Lower leg skin (tissue), 4 donors: ENCODE results near the gene SFMBT2. TPM values are rescaled to one million over a fixed set of nuclear protein-coding genes. Genes with fewer than 3 reads are reported as not detected.

Source experiments
- DNase-seq, 2 donors: peaks; one replicate each; pipeline ENCODE4 v3.0.0-alpha.2; 2019; ENCODE audit warnings: low spot score in 2 of 2
- H3K4me3 ChIP-seq: fragments of 200-600 bp; sonication (generic); 2 replicates; pipeline ENCODE4 v1.5.1; 2017; ENCODE audit warnings: mild to moderate bottlenecking, low read depth; ENCODE audit not compliant: poor library complexity, severe bottlenecking
- POLR2A ChIP-seq, 2 donors: fragments of 450-650 bp; IDR thresholded peaks; one replicate each; pipeline ENCODE4 v1.6.1; 2016 to 2017; ENCODE audit warnings: antibody characterized with exemption in 2 of 2, mild to moderate bottlenecking in 1 of 2, moderate library complexity in 1 of 2
- WGBS, 2 donors: methylation state at CpG; one replicate each; pipeline ENCODE4 v1.1.5; 2018; 5-methylcytosine and 5-hydroxymethylcytosine counted together
- intact Hi-C: fragments of 100-400 bp; cut with DNase I; formaldehyde crosslinking; loops from one replicate; pipeline ENCODE4 v1.15.0; 2023; ENCODE audit warnings: low total_unique reads
- total RNA-seq, 4 donors: library from RNA; depleted of rRNA; stranded (reverse); fragments of >200 nt; gene quantifications; one replicate each; pipeline ENCODE4 v1.1.0, GENCODE V29; 2016
- TF ChIP-seq, protein P1 (sequence below), 3 donors: fragments of 450-650 bp; IDR thresholded peaks; one replicate each; pipeline ENCODE4 v1.5.1; 2016; ENCODE audit warnings: antibody characterized with exemption in 3 of 3, mild to moderate bottlenecking in 3 of 3, moderate library complexity in 2 of 3

SFMBT2 gene
- total RNA-seq: 1 to 10 TPM in 3 of 4 donors, under 1 TPM in 1; 0.42 to 3.3 (median 1.9) TPM

DNA sequence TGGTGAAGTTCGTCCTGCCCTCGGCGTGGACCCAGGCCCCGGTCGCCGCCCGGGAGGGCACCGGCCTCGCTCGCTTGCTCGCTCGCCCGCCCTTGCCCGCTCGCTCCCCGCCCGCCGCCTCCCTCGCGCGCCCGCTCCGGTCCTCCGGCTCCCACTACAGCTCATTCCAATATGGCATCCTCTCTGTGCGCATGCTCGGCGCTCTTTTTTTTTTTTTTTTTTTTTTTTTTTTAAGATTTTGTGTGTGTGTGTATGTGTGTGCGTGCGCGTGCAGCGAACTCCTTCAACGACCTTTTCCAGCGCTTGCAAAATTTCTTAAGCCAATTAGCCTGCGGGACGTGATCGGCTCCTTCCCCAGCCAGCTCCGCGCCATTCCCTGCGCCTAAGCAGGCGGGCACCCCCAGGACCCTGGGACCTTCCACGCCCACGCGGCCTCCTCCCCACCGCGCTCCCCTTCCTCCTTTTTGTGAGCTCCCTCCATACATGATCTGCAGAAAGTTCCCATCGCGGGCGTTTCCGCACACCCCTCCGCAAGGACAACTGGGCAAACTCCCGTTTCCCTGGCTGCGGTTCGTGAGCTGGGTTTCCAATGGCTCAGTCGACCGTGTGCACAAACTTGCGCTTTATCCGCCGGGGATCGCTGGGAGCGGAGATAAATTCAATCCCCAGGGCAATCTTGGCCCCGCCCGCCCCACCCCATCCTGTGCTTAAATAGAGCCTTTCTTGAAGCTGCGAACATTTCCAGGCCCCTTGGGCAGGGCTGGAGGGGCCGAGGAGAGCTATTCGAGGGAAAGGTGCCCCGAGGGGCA is at the start of gene SFMBT2:
Gene SFMBT2 (minus strand): TSS at position 173 of the 809 bp plus-strand sequence. CDS start 29,136 bp downstream, outside the sequence.
- peak within 1 kb of the TSS; percentile 43 for H3K4me3 ChIP-seq
- TF ChIP-seq, protein P1, sequence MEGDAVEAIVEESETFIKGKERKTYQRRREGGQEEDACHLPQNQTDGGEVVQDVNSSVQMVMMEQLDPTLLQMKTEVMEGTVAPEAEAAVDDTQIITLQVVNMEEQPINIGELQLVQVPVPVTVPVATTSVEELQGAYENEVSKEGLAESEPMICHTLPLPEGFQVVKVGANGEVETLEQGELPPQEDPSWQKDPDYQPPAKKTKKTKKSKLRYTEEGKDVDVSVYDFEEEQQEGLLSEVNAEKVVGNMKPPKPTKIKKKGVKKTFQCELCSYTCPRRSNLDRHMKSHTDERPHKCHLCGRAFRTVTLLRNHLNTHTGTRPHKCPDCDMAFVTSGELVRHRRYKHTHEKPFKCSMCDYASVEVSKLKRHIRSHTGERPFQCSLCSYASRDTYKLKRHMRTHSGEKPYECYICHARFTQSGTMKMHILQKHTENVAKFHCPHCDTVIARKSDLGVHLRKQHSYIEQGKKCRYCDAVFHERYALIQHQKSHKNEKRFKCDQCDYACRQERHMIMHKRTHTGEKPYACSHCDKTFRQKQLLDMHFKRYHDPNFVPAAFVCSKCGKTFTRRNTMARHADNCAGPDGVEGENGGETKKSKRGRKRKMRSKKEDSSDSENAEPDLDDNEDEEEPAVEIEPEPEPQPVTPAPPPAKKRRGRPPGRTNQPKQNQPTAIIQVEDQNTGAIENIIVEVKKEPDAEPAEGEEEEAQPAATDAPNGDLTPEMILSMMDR (IDR thresholded peaks at IDR 0.05): no peak
- no peak for TF ChIP-seq POLR2A (IDR thresholded peaks at IDR 0.05)
- intact Hi-C loops: no loop called here
- DNase-seq: peak in 1 of 2 donors; percentile 86
- WGBS, 2 donors: 1% methylated on average over 65 to 66 of the region's 66 CpGs

DNA sequence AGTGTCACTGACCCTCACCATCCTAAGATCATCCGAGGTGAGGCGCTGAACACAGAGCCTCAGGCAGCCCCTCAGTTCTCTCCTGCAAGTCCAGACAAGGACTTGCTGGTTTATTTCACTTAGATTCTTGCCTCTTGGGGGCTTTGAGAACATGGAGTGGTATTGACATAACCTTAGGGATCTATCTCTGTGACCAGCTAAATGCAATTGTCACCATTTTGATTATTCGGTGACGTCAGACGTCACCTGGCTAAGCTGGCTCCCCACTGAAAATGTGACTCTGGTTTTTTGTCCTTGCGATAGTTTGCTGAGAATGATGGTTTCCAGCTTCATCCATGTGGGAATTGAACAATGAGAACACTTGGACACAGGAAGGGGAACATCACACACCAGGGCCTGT is 49.2 kb upstream of the SFMBT2 start:
- no peak for TF ChIP-seq POLR2A (IDR thresholded peaks at IDR 0.05)
- TF ChIP-seq, protein P1 (IDR thresholded peaks at IDR 0.05): no peak
- no peak for DNase-seq
- no peak overlapping the region for H3K4me3 ChIP-seq
- WGBS, 2 donors: 88 to 92% methylated on average over 6 of the region's 6 CpGs
- intact Hi-C loops: no loop called here

DNA sequence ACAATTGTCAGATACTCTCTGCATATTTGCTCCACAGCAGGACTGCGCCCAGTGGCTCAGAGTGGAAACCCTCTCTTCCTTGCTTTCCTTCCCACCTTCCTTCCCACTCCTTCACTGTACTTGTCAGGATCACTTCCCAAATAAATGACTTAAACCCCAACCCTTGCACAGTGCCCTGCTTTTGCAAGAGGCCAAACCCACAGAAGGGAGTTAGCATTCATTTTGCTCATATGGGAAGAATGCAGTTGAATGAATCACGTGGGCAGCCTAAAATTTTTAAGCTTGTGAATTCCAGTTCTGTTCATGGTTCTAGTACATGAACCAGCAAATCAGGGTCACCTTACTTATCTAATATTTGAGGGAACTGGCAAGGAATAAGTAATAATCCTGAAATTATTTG is 47.7 kb upstream of the SFMBT2 start:
- TF ChIP-seq POLR2A (IDR thresholded peaks at IDR 0.05): no peak
- TF ChIP-seq, protein P1 (IDR thresholded peaks at IDR 0.05): no peak
- WGBS, 2 donors: 58 to 65% methylated on average over 2 of the region's 2 CpGs
- DNase-seq: no peak
- no peak overlapping the region for H3K4me3 ChIP-seq
- intact Hi-C loops: no loop called here

DNA sequence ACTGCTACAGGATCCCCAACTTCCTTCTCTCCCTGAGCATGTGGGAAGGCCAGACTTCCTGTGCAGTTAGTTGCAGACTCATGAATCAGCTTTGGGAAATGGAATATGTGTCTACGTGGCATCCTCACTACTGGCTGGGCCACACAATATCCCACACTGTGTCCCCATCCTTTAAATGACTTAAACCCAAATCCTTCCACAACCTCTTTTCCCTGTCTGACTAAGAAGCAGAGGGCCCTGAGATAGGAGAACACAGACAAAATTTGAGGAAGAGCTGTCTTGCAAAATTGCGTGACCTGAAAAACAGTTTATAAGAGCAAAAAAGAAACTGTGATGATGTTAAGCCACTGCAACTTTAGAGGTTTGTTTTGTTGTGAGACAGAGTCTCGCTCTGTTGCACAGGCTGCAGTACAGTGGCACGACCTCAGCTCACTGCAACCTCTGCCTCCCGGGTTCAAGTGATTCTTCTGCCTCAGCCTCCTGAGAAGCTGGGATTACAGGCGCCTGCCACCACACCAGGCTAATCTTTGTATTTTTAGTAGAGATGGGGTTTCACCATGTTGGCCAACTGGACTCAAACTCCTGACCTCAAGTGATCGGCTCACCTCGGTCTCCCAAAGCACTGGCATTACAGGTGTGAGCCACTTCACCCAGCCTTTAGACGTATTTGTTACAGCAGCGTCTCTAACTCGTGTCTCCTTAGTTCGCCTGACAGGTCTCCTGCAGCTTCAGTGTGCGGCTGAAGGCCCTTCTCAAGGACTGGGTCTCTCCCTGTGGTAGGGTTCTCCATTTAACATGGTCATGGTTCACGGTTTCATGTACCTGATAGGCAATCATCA is 46.9 kb upstream of the SFMBT2 start:
- 86 to 87% methylated on average over 14 of the region's 14 CpGs for WGBS, 2 donors
- no peak overlapping the region for H3K4me3 ChIP-seq
- intact Hi-C loops: no loop called here
- DNase-seq: no peak
- TF ChIP-seq POLR2A (IDR thresholded peaks at IDR 0.05): no peak
- TF ChIP-seq, protein P1 (IDR thresholded peaks at IDR 0.05): no peak

DNA sequence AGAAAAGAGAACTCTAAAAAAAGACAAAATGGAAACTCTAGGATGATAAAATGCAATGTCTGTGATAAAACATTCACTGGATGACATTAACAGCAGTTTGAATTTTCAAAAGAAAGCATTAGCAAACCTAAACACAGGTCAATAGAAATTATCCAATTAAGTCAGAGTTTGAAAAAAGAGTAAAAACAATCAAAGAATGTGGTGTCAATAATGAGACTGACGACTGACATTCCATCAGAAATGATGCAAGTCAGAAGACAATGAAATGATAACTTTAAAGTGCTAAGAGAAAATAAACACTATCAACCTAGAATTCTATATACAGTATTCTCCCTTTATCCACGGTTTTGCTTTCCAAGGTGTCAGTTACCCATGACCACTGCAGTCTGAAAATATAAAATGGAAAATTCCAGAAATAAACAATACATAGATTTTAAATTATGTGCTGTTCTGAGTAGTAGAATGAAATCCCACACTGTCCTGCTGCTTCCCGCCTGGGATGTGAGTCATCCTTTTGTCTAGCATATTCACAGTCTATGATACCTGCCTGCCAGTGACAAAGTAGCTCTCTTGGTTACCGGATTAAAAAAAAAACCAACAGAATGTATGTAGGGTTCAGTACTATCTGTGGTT is 38.3 kb upstream of the SFMBT2 start:
- intact Hi-C loops: no loop called here
- 79 to 84% methylated on average over 4 of the region's 4 CpGs for WGBS, 2 donors
- no peak for DNase-seq
- no peak overlapping the region for H3K4me3 ChIP-seq
- TF ChIP-seq, protein P1 (IDR thresholded peaks at IDR 0.05): no peak
- TF ChIP-seq POLR2A (IDR thresholded peaks at IDR 0.05): no peak
